GM23338 (cell line): ENCODE measurements around the gene WDR45B. TPM values are rescaled to one million over a fixed set of nuclear protein-coding genes. Genes with fewer than 3 reads are reported as not detected.

Source experiments
- ATAC-seq: fragments of 200-7000 bp; cut with Tn5 transposase; 3 replicates; pipeline ENCODE4 v1.9.1; 2020
- DNase-seq: peaks from one replicate; pipeline ENCODE4 v3.0.0-alpha.2; 2015; ENCODE audit warnings: low spot score
- H2AFZ ChIP-seq: fragments of 200-600 bp; sonication (generic); 2 replicates; pipeline ENCODE4 v1.8.0; 2016; ENCODE audit warnings: antibody characterized with exemption, mild to moderate bottlenecking, moderate library complexity
- H3F3A ChIP-seq: fragments of 200-600 bp; sonication (generic); replicated peaks from 2 replicates; pipeline ENCODE4 v1.8.0; 2017; ENCODE audit warnings: antibody characterized with exemption, mixed run types, low read depth
- H3K27ac ChIP-seq: fragments of 200-600 bp; sonication (generic); 2 replicates; pipeline ENCODE4 v1.6.1; 2016; ENCODE audit warnings: low read depth
- H3K27me3 ChIP-seq: fragments of 200-600 bp; sonication (generic); 2 replicates; pipeline ENCODE4 v1.8.0; 2016; ENCODE audit warnings: mild to moderate bottlenecking, mixed run types, moderate library complexity; ENCODE audit not compliant: insufficient read depth
- H3K36me3 ChIP-seq: fragments of 200-600 bp; sonication (generic); 2 replicates; pipeline ENCODE4 v1.8.0; 2016; ENCODE audit warnings: mild to moderate bottlenecking; ENCODE audit not compliant: insufficient read depth
- H3K4me1 ChIP-seq: fragments of 200-600 bp; sonication (generic); 2 replicates; pipeline ENCODE4 v1.8.0; 2016; ENCODE audit warnings: mild to moderate bottlenecking, moderate library complexity; ENCODE audit not compliant: insufficient read depth
- H3K4me2 ChIP-seq: fragments of 200-600 bp; sonication (generic); 2 replicates; pipeline ENCODE4 v1.7.1; 2017; ENCODE audit warnings: mixed run types
- H3K4me3 ChIP-seq: fragments of 200-600 bp; sonication (generic); 2 replicates; pipeline ENCODE4 v1.6.1; 2016; ENCODE audit warnings: mixed run types
- H3K79me2 ChIP-seq: fragments of 200-600 bp; sonication (generic); replicated peaks from 2 replicates; pipeline ENCODE4 v1.8.0; 2017; ENCODE audit warnings: mild to moderate bottlenecking; ENCODE audit not compliant: insufficient read depth
- H3K9me2 ChIP-seq: fragments of 200-600 bp; sonication (generic); 2 replicates; pipeline ENCODE4 v1.8.0; 2017; ENCODE audit not compliant: insufficient read depth
- H4K20me1 ChIP-seq: fragments of 200-600 bp; sonication (generic); replicated peaks from 2 replicates; pipeline ENCODE4 v1.8.0; 2017; ENCODE audit warnings: mild to moderate bottlenecking; ENCODE audit not compliant: insufficient read depth
- H3K27ac Mint-ChIP-seq: 2 replicates; pipeline ENCODE4 v1.8.0; 2020; ENCODE audit warnings: inconsistent platforms, mild to moderate bottlenecking, moderate library complexity, mixed read lengths
- H3K27me3 Mint-ChIP-seq: 3 replicates; pipeline ENCODE4 v1.8.0; 2022; ENCODE audit warnings: low read depth, mild to moderate bottlenecking, moderate library complexity, mixed read lengths, inconsistent platforms; ENCODE audit not compliant: insufficient read depth, poor library complexity
- H3K36me3 Mint-ChIP-seq: 3 replicates; pipeline ENCODE4 v1.8.0; 2021; ENCODE audit warnings: low read depth, mild to moderate bottlenecking, inconsistent platforms, moderate library complexity, mixed read lengths
- H3K4me1 Mint-ChIP-seq: 3 replicates; pipeline ENCODE4 v1.8.0; 2020; ENCODE audit warnings: mild to moderate bottlenecking, inconsistent platforms, mixed read lengths
- H3K4me3 Mint-ChIP-seq: 3 replicates; pipeline ENCODE4 v1.8.0; 2021; ENCODE audit warnings: moderate library complexity, mild to moderate bottlenecking, inconsistent platforms, mixed read lengths
- H3K9me3 Mint-ChIP-seq: 3 replicates; pipeline ENCODE4 v1.8.0; 2020; ENCODE audit warnings: moderate library complexity, mild to moderate bottlenecking, inconsistent platforms, mixed read lengths
- CREB1 ChIP-seq: fragments of 250-450 bp; sonication (Bioruptor Pico); IDR thresholded peaks from 2 replicates; pipeline ENCODE4 v1.5.0; 2020; ENCODE audit warnings: low read depth, mild to moderate bottlenecking, moderate library complexity
- CTCF ChIP-seq, 2 experiments: fragments of 200-600 bp in 1 of 2; sonication (generic) in 1 of 2; conservative IDR thresholded peaks; 2 replicates each; pipeline versions ENCODE4 v1.5.1 to v1.6.1; 2016 to 2017; ENCODE audit warnings: antibody characterized with exemption in 2 of 2, low read depth in 2 of 2, mild to moderate bottlenecking in 2 of 2, moderate library complexity in 1 of 2
- EZH2 ChIP-seq: fragments of 200-600 bp; sonication (generic); IDR thresholded peaks from one replicate; pipeline ENCODE4 v1.8.0; 2017; ENCODE audit warnings: antibody characterized with exemption, mild to moderate bottlenecking, low read depth; ENCODE audit not compliant: unreplicated experiment
- EZH2phosphoT487 ChIP-seq: fragments of 200-600 bp; sonication (generic); IDR thresholded peaks from one replicate; pipeline ENCODE4 v1.8.1; 2018; ENCODE audit warnings: antibody characterized with exemption; ENCODE audit not compliant: unreplicated experiment
- JUNB ChIP-seq: IDR thresholded peaks from one replicate; pipeline ENCODE4 v1.6.1; 2016; ENCODE audit warnings: antibody characterized with exemption; ENCODE audit not compliant: unreplicated experiment
- NANOG ChIP-seq: IDR thresholded peaks from 2 replicates; pipeline ENCODE4 v1.6.1; 2016; ENCODE audit warnings: antibody characterized with exemption, borderline replicate concordance
- POLR2AphosphoS5 ChIP-seq: IDR thresholded peaks from 2 replicates; pipeline ENCODE4 v1.6.1; 2016; ENCODE audit warnings: antibody characterized with exemption, low read depth
- REST ChIP-seq: IDR thresholded peaks from one replicate; pipeline ENCODE4 v1.6.1; 2018; ENCODE audit warnings: antibody characterized with exemption; ENCODE audit not compliant: unreplicated experiment
- STAT1 ChIP-seq: IDR thresholded peaks from one replicate; pipeline ENCODE4 v1.6.1; 2016; ENCODE audit warnings: antibody characterized with exemption; ENCODE audit not compliant: unreplicated experiment
- ZNF114 ChIP-seq: fragments of 250-450 bp; sonication (Bioruptor Pico); IDR thresholded peaks from 2 replicates; pipeline ENCODE4 v1.5.0; 2020; ENCODE audit warnings: mild to moderate bottlenecking, moderate library complexity
- ZNF331 ChIP-seq: fragments of 250-450 bp; sonication (Bioruptor Pico); IDR thresholded peaks from 2 replicates; pipeline ENCODE4 v1.5.0; 2020; ENCODE audit warnings: low read depth, mild to moderate bottlenecking, moderate library complexity
- ZNF462 ChIP-seq: fragments of 250-450 bp; sonication (Bioruptor Pico); IDR thresholded peaks from 2 replicates; pipeline ENCODE4 v1.5.0; 2020; ENCODE audit warnings: mild to moderate bottlenecking, moderate library complexity
- polyA plus RNA-seq: library from polyadenylated mRNA; unstranded; fragments of >200 nt; fragmentation: Nextera tagmentation; extraction: Ambion mirVana; gene quantifications from 2 replicates; pipeline ENCODE4 v1.2.1, GENCODE V29; 2016
- total RNA-seq: library from RNA; depleted of rRNA; stranded (reverse); fragments of >200 nt; shearing (Covaris generic); gene quantifications from 2 replicates; pipeline ENCODE4 v1.2.3, GENCODE V29; 2014
- TF ChIP-seq, protein P1 (sequence below): IDR thresholded peaks from 2 replicates; pipeline ENCODE4 v1.6.1; 2016; ENCODE audit warnings: antibody characterized with exemption

Gene WDR45B
- total and polyA plus RNA-seq, 2 experiments from 2014 or later: 69.4 to 96.4 TPM

DNA sequence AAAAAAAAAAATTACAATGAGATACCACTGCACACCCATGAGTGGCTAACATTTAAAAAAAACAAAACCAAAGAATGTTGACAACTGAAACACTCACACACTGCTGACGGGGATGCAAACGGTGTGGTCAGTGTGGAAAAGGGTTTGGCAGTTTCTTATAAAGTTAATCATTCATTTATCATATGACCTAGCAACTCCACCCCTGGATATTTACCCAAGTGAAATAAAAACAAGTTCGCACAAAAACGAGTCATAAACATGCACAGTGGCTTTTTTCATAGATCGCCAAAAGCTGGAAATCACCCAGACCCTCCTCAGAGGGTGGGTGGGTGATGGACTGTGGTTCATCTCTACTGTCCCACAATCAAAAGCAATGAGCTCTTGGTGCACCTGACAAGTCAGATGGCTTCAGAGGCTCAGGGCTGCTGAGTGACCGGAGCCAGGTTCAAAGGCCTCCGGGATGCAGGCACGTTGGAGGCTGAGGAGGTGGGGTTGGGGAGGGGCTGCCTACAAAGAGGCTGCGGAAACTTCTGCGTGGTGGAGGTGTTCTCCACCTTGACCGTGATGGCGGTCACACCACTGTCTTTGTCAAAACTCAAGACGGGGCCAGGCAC lies 36.1 kb upstream of the WDR45B start:
- Histone ChIP-seq H3K4me2 (no peak overlapping the region), H3K27me3 (no peaks in the 10 kb centered on the region), H3K36me3 (no peaks in the 10 kb centered on the region), H3K79me2 (no peaks in the 10 kb centered on the region), H3K4me1 (no peaks in the 10 kb centered on the region), H4K20me1 (no peaks in the 10 kb centered on the region), H3F3A (no peaks in the 10 kb centered on the region), H3K4me3 (no peak overlapping the region), H3K27ac (no peak overlapping the region), H3K9me2 (no peaks in the 10 kb centered on the region), H2AFZ (no peak overlapping the region)
- Mint-ChIP-seq H3K4me3 (no peak overlapping the region), H3K9me3 (peaks cover 9% of the 10 kb centered on the region; the same call in 2 of the 3 replicates), H3K27me3 (no peaks in the 10 kb centered on the region), H3K4me1 (no peaks in the 10 kb centered on the region), H3K27ac (no peak overlapping the region), H3K36me3 (no peaks in the 10 kb centered on the region)
- no peak for TF ChIP-seq ZNF462 (CRISPR knock-in tag)
- TF ChIP-seq EZH2: no peak
- no peak for TF ChIP-seq NANOG
- no peak for TF ChIP-seq ZNF114 (CRISPR knock-in tag)
- TF ChIP-seq CTCF (conservative IDR thresholded peaks at IDR 0.05; ENCODE audit: low read depth in 2 of 2): no peak
- no peak for TF ChIP-seq STAT1
- TF ChIP-seq REST: no peak
- TF ChIP-seq POLR2AphosphoS5: no peak
- TF ChIP-seq EZH2phosphoT487: no peak
- TF ChIP-seq ZNF331 (CRISPR knock-in tag): no peak
- TF ChIP-seq, protein P1, sequence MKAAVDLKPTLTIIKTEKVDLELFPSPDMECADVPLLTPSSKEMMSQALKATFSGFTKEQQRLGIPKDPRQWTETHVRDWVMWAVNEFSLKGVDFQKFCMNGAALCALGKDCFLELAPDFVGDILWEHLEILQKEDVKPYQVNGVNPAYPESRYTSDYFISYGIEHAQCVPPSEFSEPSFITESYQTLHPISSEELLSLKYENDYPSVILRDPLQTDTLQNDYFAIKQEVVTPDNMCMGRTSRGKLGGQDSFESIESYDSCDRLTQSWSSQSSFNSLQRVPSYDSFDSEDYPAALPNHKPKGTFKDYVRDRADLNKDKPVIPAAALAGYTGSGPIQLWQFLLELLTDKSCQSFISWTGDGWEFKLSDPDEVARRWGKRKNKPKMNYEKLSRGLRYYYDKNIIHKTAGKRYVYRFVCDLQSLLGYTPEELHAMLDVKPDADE: no peak
- TF ChIP-seq CREB1 (CRISPR knock-in tag): no peak
- no peak for TF ChIP-seq JUNB
- DNase-seq: no peak
- ATAC-seq: no peak
